HG02763 (cell line): ENCODE measurements around the gene RABGEF1.
"Not testable (repeated sequence)": the region's sequence is repeated elsewhere in the genome, so short reads cannot be mapped to it uniquely, and the experiment has no call there.

Source experiments
- ATAC-seq: cut with Tn5 transposase; IDR thresholded peaks from one replicate; pipeline ENCODE4 v1.9.1; 2021; ENCODE audit warnings: mild to moderate bottlenecking, moderate library complexity; ENCODE audit not compliant: unreplicated experiment

The RABGEF1 gene

GRCh38 chr7:66740302-66740979 lies at the start of gene RABGEF1:
TSS of gene RABGEF1 (plus strand) at chr7:66740733. CDS start at chr7:66771900, 31,167 bp downstream.
- peak; percentile 80 for ATAC-seq

DNA sequence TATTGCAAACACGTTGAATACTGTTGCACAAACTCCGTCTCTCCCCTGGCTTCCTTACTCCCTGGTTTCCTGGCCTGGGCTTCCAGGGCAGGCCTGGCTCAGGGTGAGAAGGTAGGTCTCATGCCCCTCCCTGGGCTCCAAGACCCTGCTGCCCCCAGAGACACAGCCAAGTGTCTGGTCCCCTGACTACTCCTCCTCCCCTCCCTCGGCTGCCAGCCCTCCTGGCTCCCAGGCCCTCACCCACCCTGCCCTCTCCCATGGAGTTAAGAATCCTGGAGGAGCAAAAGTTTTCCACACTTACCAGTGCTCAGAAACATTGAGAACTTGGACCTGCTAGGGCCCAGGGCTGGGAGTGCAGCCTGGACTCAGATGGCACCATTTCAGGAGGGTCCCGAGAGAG lies 47.2 kb upstream of the RABGEF1 start:
- ATAC-seq = no peak

GRCh38 chr7:66694286-66694685 lies 46.2 kb upstream of the RABGEF1 start:
- no peak for ATAC-seq

DNA sequence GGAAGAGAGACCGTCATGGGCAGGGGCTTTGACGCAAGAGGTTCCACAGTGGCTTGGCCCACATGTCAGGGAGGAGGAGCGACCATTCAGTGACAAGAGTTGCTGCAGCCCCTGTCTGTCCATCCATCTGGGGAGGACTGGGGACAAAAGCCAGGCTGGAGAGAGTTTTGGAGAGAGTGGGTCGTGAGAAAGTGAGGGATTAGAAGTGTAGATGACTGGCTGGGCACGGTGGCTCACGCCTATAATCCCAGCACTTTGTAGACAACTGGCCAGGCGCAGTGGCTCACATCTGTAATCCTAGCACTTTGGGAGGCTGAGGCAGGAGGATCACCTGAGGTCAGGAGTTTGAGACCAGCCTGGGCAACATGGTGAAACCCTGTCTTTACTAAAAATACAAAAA lies 45.1 kb upstream of the RABGEF1 start:
- ATAC-seq = not testable (repeated sequence)

DNA sequence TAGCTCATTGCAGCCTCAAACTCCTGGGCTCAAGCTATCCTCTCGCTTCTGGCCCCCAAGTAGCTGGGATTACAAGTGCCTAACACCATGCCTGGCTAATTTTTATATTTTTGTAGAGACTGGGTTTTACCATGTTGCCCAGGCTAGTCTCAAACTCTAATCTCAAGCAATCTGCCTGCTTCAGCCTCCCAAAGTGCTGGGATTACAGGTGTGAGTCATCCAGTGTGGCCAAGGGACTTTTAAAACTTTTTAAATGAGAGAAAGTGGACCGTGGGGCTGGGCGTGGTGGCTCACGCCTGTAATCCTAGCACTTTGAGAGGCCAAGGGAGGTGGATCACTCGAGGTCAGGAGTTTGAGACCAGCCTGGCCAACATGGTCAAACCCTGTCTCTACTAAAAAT lies 44.4 kb upstream of the RABGEF1 start:
- not testable (repeated sequence) for ATAC-seq

DNA sequence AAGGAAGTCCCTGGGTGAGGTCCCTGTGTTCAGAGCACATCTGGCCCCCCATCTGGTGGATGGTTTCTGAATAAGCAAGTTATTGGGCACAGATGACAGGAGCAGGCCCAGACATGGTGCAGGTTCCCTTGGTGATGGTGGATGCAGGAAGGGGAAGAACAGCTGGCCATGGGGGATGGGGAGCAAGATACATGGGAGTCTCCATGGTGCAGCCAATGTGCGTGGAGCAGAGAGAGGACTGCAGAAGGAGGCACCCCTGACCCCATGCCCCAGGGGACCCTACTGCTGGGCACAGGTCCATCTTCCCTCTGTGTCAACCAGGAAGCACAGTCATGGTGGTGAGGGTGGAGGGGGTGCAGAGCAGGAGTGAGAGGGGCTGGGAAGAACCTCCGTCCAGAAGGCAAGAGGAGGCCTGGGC lies 43.8 kb upstream of the RABGEF1 start:
- ATAC-seq = no peak

DNA sequence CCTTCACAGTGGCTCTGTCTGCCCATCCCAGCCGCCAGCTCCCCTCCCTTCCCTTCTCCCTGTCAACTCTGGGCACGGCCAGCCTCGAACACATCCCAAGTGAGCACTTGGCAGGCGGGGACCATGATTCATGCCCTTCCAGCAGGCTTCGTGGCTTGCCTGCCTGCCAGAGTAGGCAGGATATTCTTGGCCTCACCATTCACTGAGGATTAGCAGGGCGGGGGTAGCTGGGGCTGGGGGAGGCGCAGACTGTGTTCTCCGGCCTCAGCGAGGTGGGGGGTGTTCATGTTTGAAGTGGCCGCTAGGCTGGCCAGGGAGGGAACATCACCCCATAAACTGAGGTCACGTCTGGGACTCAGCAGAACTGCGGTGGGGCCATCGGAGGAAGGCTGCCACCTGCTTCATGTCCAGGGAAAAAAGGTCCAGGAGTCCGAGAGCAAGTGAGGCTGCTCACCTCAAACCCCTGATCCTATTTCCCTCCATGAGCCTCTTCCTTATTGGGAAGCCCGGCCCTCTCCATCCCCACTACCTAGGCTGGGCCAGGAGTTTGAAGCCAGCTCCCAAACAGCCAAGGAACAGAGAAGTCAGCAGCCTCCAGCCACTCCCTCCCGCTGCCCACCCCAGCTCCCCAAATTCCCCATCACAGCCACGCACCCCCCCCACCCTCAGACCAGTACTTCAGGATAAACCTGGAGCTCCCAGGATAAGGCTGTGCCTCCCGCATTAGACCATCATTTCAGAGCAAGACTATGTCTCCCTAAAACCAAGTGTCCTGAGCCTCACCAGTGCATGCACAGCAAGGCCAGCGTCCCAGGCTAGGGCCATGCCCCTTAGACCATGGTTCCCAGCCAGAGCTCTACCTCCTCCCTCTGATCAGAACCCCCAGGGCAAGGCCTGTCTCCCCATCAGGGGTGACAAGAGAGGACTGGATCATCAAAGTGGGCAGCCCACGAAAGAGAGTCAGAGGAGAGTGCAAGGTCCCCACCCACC lies 42.8 kb upstream of the RABGEF1 start:
- ATAC-seq = no peak

- ATAC-seq = no peak
Observed at GRCh38 chr7:66698652-66699205, 41.8 kb upstream of the RABGEF1 start.

DNA sequence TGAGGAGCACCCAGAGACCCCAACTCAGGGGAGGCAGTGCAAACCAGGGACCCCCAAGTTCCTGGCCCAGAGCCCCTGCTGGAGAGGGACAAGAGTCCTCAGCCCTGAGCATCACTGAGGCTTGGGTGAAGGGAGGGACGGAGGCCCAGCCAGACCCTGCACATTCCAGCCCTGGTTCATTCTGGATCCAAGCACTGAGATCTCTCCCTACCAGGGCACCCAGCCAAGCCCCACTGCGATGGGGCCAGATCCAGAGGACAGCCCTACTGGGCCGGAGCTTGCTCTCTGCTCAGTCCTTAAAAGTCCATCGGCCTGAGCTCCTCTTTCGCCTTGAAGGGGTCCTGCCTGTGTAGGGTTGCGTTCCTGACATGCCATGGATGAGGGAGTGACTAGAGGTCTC lies 40.5 kb upstream of the RABGEF1 start:
- no peak for ATAC-seq

GRCh38 chr7:66700633-66701131 lies 39.9 kb upstream of the RABGEF1 start:
- ATAC-seq = no peak

GRCh38 chr7:66707825-66708224 lies 32.7 kb upstream of the RABGEF1 start:
- ATAC-seq = no peak

DNA sequence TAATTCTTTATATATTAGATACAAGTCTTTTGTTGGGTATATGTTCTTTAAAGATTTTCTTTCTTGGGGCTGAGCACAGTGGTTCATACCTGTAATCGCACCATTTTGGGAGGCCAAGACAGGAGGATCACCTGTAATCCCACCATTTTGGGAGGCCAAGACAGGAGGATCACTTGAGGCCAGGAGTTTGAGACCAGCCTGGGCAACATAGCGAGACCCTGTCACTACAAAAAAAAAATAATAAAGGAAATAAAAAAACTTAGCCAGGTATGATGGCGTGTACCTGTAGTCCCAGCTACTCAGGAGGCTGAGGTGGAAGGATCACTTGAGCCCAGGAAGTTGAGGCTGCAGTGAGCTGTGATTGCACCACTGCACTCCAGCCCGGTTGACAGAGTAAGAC lies 29.8 kb upstream of the RABGEF1 start:
- not testable (repeated sequence) for ATAC-seq

- ATAC-seq = no peak
Observed at GRCh38 chr7:66713687-66714086, 26.8 kb upstream of the RABGEF1 start.

DNA sequence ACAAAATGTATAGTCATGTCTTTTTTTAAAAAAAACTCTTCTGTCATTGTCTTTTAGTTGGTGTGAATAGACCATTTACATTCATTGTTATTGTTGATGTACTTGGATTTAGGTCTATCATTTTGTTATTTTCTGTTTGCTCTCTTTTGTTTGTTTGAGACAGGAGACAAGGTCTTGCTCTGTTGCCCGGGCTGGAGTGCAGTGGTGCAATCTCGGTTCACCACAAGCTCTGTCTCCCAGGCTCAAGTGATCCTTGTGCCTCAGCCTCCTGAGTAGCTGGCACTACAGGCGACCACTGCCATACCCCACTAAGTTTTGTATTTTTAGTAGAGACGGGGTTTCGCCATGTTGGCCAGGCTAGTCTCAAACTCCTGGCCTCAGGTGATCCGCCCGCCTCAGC lies 23.9 kb upstream of the RABGEF1 start:
- not testable (repeated sequence) for ATAC-seq

DNA sequence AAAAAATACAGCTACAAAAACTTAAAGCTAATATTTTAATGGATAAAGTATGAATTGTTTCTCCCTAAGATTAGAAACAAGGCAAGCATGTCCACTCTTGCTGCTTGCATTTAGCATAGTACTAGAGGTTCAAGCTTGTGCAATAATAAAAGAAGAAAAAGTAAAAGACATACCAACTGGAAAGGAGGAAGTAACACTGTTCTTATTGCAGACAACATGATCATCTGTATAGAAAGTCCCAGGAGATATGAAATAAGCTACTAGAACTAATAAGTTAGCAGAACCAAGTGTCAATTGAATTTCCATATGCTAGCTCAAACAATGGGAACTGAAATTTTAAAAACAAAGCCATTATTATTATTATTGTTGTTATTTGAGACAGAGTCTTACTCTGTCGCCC lies 20.0 kb upstream of the RABGEF1 start:
- no peak for ATAC-seq

GRCh38 chr7:66725843-66726242 lies 14.7 kb upstream of the RABGEF1 start:
- no peak for ATAC-seq

DNA sequence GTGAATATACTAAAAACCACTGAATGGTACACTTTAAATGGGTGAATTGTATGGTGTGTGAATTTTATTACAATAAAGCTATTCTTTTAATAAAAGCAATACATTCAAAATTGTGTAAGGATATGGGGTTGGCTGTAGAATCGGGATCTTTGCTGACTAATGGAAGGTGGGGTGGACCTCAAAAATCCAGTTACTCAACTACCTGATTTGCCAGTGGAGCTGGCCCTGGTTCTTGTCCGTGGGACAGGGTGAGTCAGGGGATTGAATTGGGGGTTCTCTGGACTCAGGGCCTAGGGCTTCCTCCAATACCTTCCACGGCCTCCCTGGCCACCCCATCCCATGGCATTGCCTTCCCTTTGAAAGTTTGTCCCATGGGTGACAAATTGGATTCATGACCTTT lies 13.5 kb upstream of the RABGEF1 start:
- no peak for ATAC-seq

DNA sequence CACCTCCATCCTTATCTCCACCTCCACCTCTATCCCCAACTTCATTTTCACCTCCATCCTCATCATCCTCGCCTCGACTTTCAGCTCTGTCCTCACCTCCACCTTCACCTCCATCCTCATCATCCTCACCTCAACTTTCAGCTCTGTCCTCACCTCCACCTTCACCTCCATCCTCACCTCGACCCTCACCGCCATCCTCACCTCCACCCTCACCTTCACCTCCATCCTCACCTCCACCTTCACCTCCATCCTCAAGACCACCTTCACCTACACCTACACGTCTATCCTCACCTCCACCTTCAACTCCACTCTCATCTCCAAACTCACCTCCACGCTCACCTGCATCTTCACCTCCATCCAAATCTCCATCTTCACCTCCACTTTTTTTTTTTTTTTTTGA lies 12.0 kb upstream of the RABGEF1 start:
- no peak for ATAC-seq

GRCh38 chr7:66729274-66729673 lies 11.3 kb upstream of the RABGEF1 start:
- no peak for ATAC-seq

- ATAC-seq = no peak
Observed at GRCh38 chr7:66731986-66732385, 8.5 kb upstream of the RABGEF1 start.

DNA sequence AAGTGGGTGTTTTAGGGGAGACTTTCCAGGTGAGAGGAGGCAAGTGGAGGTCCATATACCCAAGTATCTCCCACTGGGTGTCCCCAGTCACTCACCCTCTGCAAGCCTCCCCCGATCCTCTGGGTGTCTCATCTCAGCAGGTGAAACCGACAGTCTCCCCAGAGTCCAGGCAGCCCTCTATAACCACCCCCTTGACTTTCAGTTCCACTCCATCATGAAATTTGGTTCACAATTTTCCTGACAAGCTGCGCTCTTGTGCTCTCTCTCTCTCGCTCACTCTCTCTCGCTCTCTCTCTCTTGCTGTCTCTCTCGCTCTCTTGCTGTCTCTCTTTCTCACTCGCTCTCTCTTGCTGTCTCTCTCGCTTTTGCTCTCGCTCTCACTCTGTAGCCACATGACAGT lies 8.1 kb upstream of the RABGEF1 start:
- ATAC-seq = no peak
